ENCODE results near the gene NMNAT3. TPM values are rescaled to one million over a fixed set of nuclear protein-coding genes. Genes with fewer than 3 reads are reported as not detected.

NMNAT3 gene
- total RNA-seq, 1 donor from 2014 or later, result 13.6 TPM

Other genes with a start within 250 kb of the NMNAT3 start
- not detected in 3 replicates for gene RBP2, start 201.5 kb downstream of the NMNAT3 start, total RNA-seq
- gene RBP1, start 138.2 kb downstream of the NMNAT3 start, total RNA-seq, result 683 to 700 TPM (median 691 TPM) in 3 replicates

Measured in mesothelial cell of epicardium (in vitro differentiated cells).